Stimulated activated CD8-positive, alpha-beta memory T cell treated with anti-CD3 and anti-CD28 coated beads, Interleukin-12 subunit alpha, Interleukin-12 subunit beta, amount 100 ng/mL, for 24 hours (primary cell): ENCODE measurements around the gene CACNG7.
A peak's percentile ranks its signal among the peaks of the same experiment; 100 is the strongest.

Experiments
- DNase-seq: peaks from one replicate; pipeline ENCODE4 v3.0.0-alpha.2; 2020; ENCODE audit errors: extremely low read depth

Gene CACNG7

GRCh38 chr19:53878776-53879139 is 30.3 kb upstream of the CACNG7 start:
- no peak for DNase-seq

- peak; percentile 55 for DNase-seq
Measured at GRCh38 chr19:53879140-53880081, 29.7 kb upstream of the CACNG7 start.

- no peak for DNase-seq
Measured at GRCh38 chr19:53880711-53881481, 28.2 kb upstream of the CACNG7 start.

- no peak for DNase-seq
Measured at GRCh38 chr19:53881482-53882390, 27.3 kb upstream of the CACNG7 start, which contains the start of gene PRKCG. PRKCG (plus strand) TSS chr19:53882197; CDS start chr19:53882495, 298 bp downstream.

- DNase-seq = no peak
Measured at GRCh38 chr19:53882391-53883050, 26.6 kb upstream of the CACNG7 start.

GRCh38 chr19:53883231-53883661 is 25.8 kb upstream of the CACNG7 start:
- DNase-seq = no peak

GRCh38 chr19:53883741-53884140 is 25.3 kb upstream of the CACNG7 start:
- DNase-seq = no peak

GRCh38 chr19:53884256-53884655 is 24.8 kb upstream of the CACNG7 start:
- DNase-seq = no peak

GRCh38 chr19:53885036-53885435 is 24.0 kb upstream of the CACNG7 start:
- no peak for DNase-seq

GRCh38 chr19:53892301-53892980 is 16.6 kb upstream of the CACNG7 start:
- DNase-seq = no peak

GRCh38 chr19:53892981-53893325 is 16.1 kb upstream of the CACNG7 start:
- DNase-seq = no peak

GRCh38 chr19:53894707-53895106 is 14.4 kb upstream of the CACNG7 start:
- DNase-seq = no peak

GRCh38 chr19:53896682-53897081 is 12.4 kb upstream of the CACNG7 start:
- DNase-seq = no peak

GRCh38 chr19:53897459-53897858 is 11.6 kb upstream of the CACNG7 start:
- DNase-seq = no peak

- DNase-seq = no peak
Measured at GRCh38 chr19:53898166-53898565, 10.9 kb upstream of the CACNG7 start.

- DNase-seq = no peak
Measured at GRCh38 chr19:53898636-53899341, 10.3 kb upstream of the CACNG7 start.

- DNase-seq = no peak
Measured at GRCh38 chr19:53900191-53900860, 8.8 kb upstream of the CACNG7 start.

- no peak for DNase-seq
Measured at GRCh38 chr19:53903055-53903680, 5.9 kb upstream of the CACNG7 start.

GRCh38 chr19:53904909-53905308 is 4.2 kb upstream of the CACNG7 start:
- no peak for DNase-seq
